Measurements from ENCODE around the gene HOXC6.

The HOXC6 gene

DNA sequence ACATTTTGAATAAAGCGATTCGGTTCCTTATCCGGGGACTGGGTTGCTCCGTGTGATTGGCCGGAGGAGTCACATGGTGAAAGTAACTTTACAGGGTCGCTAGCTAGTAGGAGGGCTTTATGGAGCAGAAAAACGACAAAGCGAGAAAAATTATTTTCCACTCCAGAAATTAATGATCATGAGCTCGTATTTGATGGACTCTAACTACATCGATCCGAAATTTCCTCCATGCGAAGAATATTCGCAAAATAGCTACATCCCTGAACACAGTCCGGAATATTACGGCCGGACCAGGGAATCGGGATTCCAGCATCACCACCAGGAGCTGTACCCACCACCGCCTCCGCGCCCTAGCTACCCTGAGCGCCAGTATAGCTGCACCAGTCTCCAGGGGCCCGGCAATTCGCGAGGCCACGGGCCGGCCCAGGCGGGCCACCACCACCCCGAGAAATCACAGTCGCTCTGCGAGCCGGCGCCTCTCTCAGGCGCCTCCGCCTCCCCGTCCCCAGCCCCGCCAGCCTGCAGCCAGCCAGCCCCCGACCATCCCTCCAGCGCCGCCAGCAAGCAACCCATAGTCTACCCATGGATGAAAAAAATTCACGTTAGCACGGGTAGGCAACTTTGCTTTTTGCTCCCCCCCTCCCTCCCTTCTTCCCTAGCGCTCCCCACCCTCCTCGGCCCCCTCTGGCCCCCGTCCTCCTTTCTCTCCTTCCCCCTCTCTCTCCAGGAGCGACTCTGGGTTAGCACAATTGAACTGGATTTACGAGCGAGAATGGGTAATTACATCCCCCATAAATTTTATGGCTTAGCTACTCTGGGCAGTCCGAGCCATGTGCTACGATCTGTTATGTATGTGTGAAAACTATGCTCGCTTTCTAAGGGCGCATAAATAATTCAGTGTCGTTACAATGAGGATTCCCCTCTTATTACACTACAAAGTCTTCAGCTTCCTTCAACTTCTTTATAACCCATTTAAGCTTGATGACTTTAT, 25.8 kb downstream of the HOXC6 start, which contains the start of gene HOXC4:
Gene HOXC4, plus strand, starts transcription at position 85 of the 991 bp plus-strand sequence. Its CDS starts 88 bp downstream, at position 173.
- no peak for DNase-seq (ENCODE audit: low read depth in 1 of 2, low spot score in 1 of 2)
- H3K4me3 ChIP-seq (replicated peaks; ENCODE audit: insufficient read depth, low read length): no peak within 1 kb of the TSS
- peaks cover 57% of the 10 kb centered on the region for H3K27me3 ChIP-seq (ENCODE audit: insufficient read depth, poor library complexity, severe bottlenecking)
- no peak within 1 kb of the TSS for H3K27ac ChIP-seq (replicated peaks)
- TF ChIP-seq GABPA (IDR thresholded peaks at IDR 0.05; ENCODE audit: low read depth) (no peak), POLR2AphosphoS5 (IDR thresholded peaks at IDR 0.05; ENCODE audit: low read depth) (no peak), SPI1 (IDR thresholded peaks at IDR 0.05; ENCODE audit: borderline replicate concordance, low read depth) (no peak), CTCF (IDR thresholded peaks at IDR 0.05; ENCODE audit: insufficient read depth, low read length) (no peak)
- TF ChIP-seq, protein P1, sequence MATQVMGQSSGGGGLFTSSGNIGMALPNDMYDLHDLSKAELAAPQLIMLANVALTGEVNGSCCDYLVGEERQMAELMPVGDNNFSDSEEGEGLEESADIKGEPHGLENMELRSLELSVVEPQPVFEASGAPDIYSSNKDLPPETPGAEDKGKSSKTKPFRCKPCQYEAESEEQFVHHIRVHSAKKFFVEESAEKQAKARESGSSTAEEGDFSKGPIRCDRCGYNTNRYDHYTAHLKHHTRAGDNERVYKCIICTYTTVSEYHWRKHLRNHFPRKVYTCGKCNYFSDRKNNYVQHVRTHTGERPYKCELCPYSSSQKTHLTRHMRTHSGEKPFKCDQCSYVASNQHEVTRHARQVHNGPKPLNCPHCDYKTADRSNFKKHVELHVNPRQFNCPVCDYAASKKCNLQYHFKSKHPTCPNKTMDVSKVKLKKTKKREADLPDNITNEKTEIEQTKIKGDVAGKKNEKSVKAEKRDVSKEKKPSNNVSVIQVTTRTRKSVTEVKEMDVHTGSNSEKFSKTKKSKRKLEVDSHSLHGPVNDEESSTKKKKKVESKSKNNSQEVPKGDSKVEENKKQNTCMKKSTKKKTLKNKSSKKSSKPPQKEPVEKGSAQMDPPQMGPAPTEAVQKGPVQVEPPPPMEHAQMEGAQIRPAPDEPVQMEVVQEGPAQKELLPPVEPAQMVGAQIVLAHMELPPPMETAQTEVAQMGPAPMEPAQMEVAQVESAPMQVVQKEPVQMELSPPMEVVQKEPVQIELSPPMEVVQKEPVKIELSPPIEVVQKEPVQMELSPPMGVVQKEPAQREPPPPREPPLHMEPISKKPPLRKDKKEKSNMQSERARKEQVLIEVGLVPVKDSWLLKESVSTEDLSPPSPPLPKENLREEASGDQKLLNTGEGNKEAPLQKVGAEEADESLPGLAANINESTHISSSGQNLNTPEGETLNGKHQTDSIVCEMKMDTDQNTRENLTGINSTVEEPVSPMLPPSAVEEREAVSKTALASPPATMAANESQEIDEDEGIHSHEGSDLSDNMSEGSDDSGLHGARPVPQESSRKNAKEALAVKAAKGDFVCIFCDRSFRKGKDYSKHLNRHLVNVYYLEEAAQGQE (IDR thresholded peaks at IDR 0.05; ENCODE audit: insufficient replicate concordance, low read depth): no peak

GRCh38 chr12:54054742-54055194, 26.5 kb downstream of the HOXC6 start:
- H3K4me3 ChIP-seq (replicated peaks; ENCODE audit: insufficient read depth, low read length): no peak overlapping the region
- H3K27me3 ChIP-seq (ENCODE audit: insufficient read depth, poor library complexity, severe bottlenecking): peaks cover 50% of the 10 kb centered on the region
- TF ChIP-seq POLR2AphosphoS5 (IDR thresholded peaks at IDR 0.05; ENCODE audit: low read depth) (no peak), CTCF (IDR thresholded peaks at IDR 0.05; ENCODE audit: insufficient read depth, low read length) (no peak), GABPA (IDR thresholded peaks at IDR 0.05; ENCODE audit: low read depth) (no peak), SPI1 (IDR thresholded peaks at IDR 0.05; ENCODE audit: borderline replicate concordance, low read depth) (no peak)
- TF ChIP-seq, protein P1 (IDR thresholded peaks at IDR 0.05; ENCODE audit: insufficient replicate concordance, low read depth): no peak
- no peak for DNase-seq (ENCODE audit: low read depth in 1 of 2, low spot score in 1 of 2)
- no peak overlapping the region for H3K27ac ChIP-seq (replicated peaks)

GRCh38 chr12:54055552-54055951, 27.3 kb downstream of the HOXC6 start:
- Histone ChIP-seq H3K4me3 (replicated peaks; ENCODE audit: insufficient read depth, low read length) (no peak overlapping the region), H3K27me3 (ENCODE audit: insufficient read depth, poor library complexity, severe bottlenecking) (peaks cover 47% of the 10 kb centered on the region), H3K27ac (replicated peaks) (no peak overlapping the region)
- DNase-seq (ENCODE audit: low read depth in 1 of 2, low spot score in 1 of 2): no peak
- TF ChIP-seq POLR2AphosphoS5 (IDR thresholded peaks at IDR 0.05; ENCODE audit: low read depth) (no peak), CTCF (IDR thresholded peaks at IDR 0.05; ENCODE audit: insufficient read depth, low read length) (no peak), SPI1 (IDR thresholded peaks at IDR 0.05; ENCODE audit: borderline replicate concordance, low read depth) (no peak), GABPA (IDR thresholded peaks at IDR 0.05; ENCODE audit: low read depth) (no peak)
- TF ChIP-seq, protein P1 (IDR thresholded peaks at IDR 0.05; ENCODE audit: insufficient replicate concordance, low read depth): no peak
